ENCODE results near the gene QPCT. TPM values are rescaled to one million over a fixed set of nuclear protein-coding genes. Genes with fewer than 3 reads are reported as not detected.

The QPCT gene
- total and polyA plus RNA-seq, 2 of the 4 experiments (the other 2 are of a cell fraction) = 1.9 to 2.2 TPM

GRCh38 chr2:37315364-37315763 lies 29.1 kb upstream of the QPCT start:
- Histone ChIP-seq H3K4me3 (ENCODE audit: insufficient read depth, low read depth, low read length) (no peak overlapping the region), H3K9ac (ENCODE audit: low read depth, low read length) (no peak overlapping the region), H3K27me3 (ENCODE audit: control insufficient read depth, insufficient read depth, low read length) (no peaks in the 10 kb centered on the region), H3K14ac (replicated peaks; ENCODE audit: low read depth, low read length) (no peak overlapping the region), H2AFZ (replicated peaks; ENCODE audit: low read length, poor library complexity) (no peak overlapping the region), H4K8ac (ENCODE audit: low read depth in 2 of 2, low read length in 2 of 2) (no peak overlapping the region), H2BK120ac (ENCODE audit: low read depth, low read length) (no peak overlapping the region), H3K9me3 (ENCODE audit: control insufficient read depth, insufficient read depth, low read length) (no peaks in the 10 kb centered on the region), H3K9me1 (ENCODE audit: insufficient read depth, low read length) (0 out of 2 replicates have a peak, but pooled peaks cover 3% of the 10 kb centered on the region), H4K20me1 (ENCODE audit: insufficient read depth, low read length) (no peaks in the 10 kb centered on the region; the same call in 1 of the 2 replicates), H3K18ac (ENCODE audit: low read depth, low read length) (no peak overlapping the region), H2BK20ac (ENCODE audit: low read depth, low read length) (no peak overlapping the region), H2AK5ac (ENCODE audit: low read depth, low read length) (no peak overlapping the region), H3K27ac (ENCODE audit: insufficient read depth, low read length) (no peak overlapping the region), H3K56ac (ENCODE audit: extremely low read depth, insufficient read depth, low read length) (no peak overlapping the region), H3K4me2 (ENCODE audit: low read depth, low read length) (no peak overlapping the region), H4K91ac (ENCODE audit: insufficient read depth, low read depth, low read length) (no peak overlapping the region), H3K4me1 (ENCODE audit: control insufficient read depth, insufficient read depth, low read length) (peaks cover 7% of the 10 kb centered on the region), H3K23ac (ENCODE audit: low read depth, low read length) (no peak overlapping the region), H2BK5ac (ENCODE audit: low read depth, low read length, poor library complexity, severe bottlenecking) (no peak overlapping the region), H4K5ac (ENCODE audit: low read depth, low read length) (no peak overlapping the region), H3K79me1 (ENCODE audit: low read depth in 1 of 2, low read length in 2 of 2) (peaks cover 35 to 63% of the 10 kb centered on the region in 2 experiments), H2BK15ac (ENCODE audit: low read depth, low read length) (no peak overlapping the region), H2AK9ac (replicated peaks; ENCODE audit: low read depth, low read length, poor library complexity) (no peak overlapping the region), H3K4ac (ENCODE audit: low read depth, low read length) (no peak overlapping the region), H3K36me3 (ENCODE audit: control insufficient read depth, insufficient read depth, low read length) (peaks cover 5% of the 10 kb centered on the region)
- POLR2A ChIA-PET (ENCODE audit: unreplicated experiment) = no interaction called here
- CTCF ChIA-PET = no interaction called here
- DNase-seq (no peak), ATAC-seq (ENCODE audit: low read depth) (no peak)
- dilution Hi-C loops (cut with HindIII; ENCODE audit: low sequenced_read_pairs, unreplicated experiment) = no loop called here
- no peak for TF ChIP-seq MAFK (IDR thresholded peaks at IDR 0.05; ENCODE audit: low read depth, low read length)
- TF ChIP-seq SMC3 (IDR thresholded peaks at IDR 0.05; ENCODE audit: low read depth, low read length) = no peak
- TF ChIP-seq, protein P1, sequence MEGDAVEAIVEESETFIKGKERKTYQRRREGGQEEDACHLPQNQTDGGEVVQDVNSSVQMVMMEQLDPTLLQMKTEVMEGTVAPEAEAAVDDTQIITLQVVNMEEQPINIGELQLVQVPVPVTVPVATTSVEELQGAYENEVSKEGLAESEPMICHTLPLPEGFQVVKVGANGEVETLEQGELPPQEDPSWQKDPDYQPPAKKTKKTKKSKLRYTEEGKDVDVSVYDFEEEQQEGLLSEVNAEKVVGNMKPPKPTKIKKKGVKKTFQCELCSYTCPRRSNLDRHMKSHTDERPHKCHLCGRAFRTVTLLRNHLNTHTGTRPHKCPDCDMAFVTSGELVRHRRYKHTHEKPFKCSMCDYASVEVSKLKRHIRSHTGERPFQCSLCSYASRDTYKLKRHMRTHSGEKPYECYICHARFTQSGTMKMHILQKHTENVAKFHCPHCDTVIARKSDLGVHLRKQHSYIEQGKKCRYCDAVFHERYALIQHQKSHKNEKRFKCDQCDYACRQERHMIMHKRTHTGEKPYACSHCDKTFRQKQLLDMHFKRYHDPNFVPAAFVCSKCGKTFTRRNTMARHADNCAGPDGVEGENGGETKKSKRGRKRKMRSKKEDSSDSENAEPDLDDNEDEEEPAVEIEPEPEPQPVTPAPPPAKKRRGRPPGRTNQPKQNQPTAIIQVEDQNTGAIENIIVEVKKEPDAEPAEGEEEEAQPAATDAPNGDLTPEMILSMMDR (conservative IDR thresholded peaks at IDR 0.05; ENCODE audit: low read depth, low read length) = no peak
- TF ChIP-seq, protein P2, sequence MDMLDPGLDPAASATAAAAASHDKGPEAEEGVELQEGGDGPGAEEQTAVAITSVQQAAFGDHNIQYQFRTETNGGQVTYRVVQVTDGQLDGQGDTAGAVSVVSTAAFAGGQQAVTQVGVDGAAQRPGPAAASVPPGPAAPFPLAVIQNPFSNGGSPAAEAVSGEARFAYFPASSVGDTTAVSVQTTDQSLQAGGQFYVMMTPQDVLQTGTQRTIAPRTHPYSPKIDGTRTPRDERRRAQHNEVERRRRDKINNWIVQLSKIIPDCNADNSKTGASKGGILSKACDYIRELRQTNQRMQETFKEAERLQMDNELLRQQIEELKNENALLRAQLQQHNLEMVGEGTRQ (IDR thresholded peaks at IDR 0.05; ENCODE audit: low read depth, low read length) = no peak
- TF ChIP-seq RCOR1 (IDR thresholded peaks at IDR 0.05; ENCODE audit: insufficient replicate concordance, low read length) = no peak
- TF ChIP-seq BHLHE40 (IDR thresholded peaks at IDR 0.05; ENCODE audit: low read depth, low read length) = no peak
- TF ChIP-seq FOS (IDR thresholded peaks at IDR 0.05; ENCODE audit: low read depth, low read length) = no peak
- no peak for TF ChIP-seq RAD21 (IDR thresholded peaks at IDR 0.05; ENCODE audit: low read length)
- intact Hi-C loops (cut with micrococcal nuclease) = no loop called here
- WGBS, 2 experiments (ENCODE audit: extremely low coverage in 2 of 2, insufficient read length in 1 of 2) = no CpG with 5 or more reads among the region's 3 CpGs
- in situ Hi-C loops (cut with MboI; ENCODE audit: low sequenced_read_pairs) = no loop called here
- no TSS peak for BruUV-seq (replicated peaks)

Measured in IMR-90 (cell line).